Glutamatergic neuron (in vitro differentiated cells): ENCODE measurements around the gene SH3PXD2A. TPM values are rescaled to one million over a fixed set of nuclear protein-coding genes. Genes with fewer than 3 reads are reported as not detected.

ENCODE experiments used
- DNase-seq: peaks from one replicate; pipeline ENCODE4 v3.0.0; 2022
- H3K27ac Mint-ChIP-seq: one replicate; pipeline ENCODE4 v1.8.0; 2020; ENCODE audit warnings: mild to moderate bottlenecking, mixed read lengths, inconsistent platforms; ENCODE audit not compliant: unreplicated experiment
- H3K27me3 Mint-ChIP-seq: one replicate; pipeline ENCODE4 v1.8.0; 2020; ENCODE audit warnings: mild to moderate bottlenecking, moderate library complexity, mixed read lengths, inconsistent platforms; ENCODE audit not compliant: unreplicated experiment
- H3K36me3 Mint-ChIP-seq: one replicate; pipeline ENCODE4 v1.8.0; 2020; ENCODE audit warnings: mild to moderate bottlenecking, mixed read lengths, inconsistent platforms; ENCODE audit not compliant: unreplicated experiment
- H3K4me1 Mint-ChIP-seq: one replicate; pipeline ENCODE4 v1.8.0; 2020; ENCODE audit warnings: mild to moderate bottlenecking, low read depth, mixed read lengths, inconsistent platforms; ENCODE audit not compliant: unreplicated experiment
- H3K4me3 Mint-ChIP-seq: one replicate; pipeline ENCODE4 v1.8.0; 2020; ENCODE audit warnings: mild to moderate bottlenecking, mixed read lengths, inconsistent platforms; ENCODE audit not compliant: unreplicated experiment
- H3K9me3 Mint-ChIP-seq: one replicate; pipeline ENCODE4 v1.8.0; 2020; ENCODE audit warnings: mild to moderate bottlenecking, moderate library complexity, mixed read lengths, inconsistent platforms; ENCODE audit not compliant: unreplicated experiment
- CTCF ChIP-seq: fragments of 200-600 bp; sonication (generic); IDR thresholded peaks from one replicate; pipeline ENCODE4 v1.5.0; 2021; ENCODE audit not compliant: partially characterized antibody, unreplicated experiment
- total RNA-seq: library from RNA; stranded (reverse); fragmentation: NEBNext Ultra II Directional; extraction: Animal tissue kit (Norgen Biotek cat#: 25700); gene quantifications from one replicate; pipeline ENCODE4 v1.2.1, GENCODE V29; 2021; ENCODE audit not compliant: unreplicated experiment

The SH3PXD2A gene
- total RNA-seq, 1 donor from 2014 or later = 16.7 TPM

GRCh38 chr10:103701380-103702222 is 153.8 kb downstream of the SH3PXD2A start:
- DNase-seq = no peak
- peaks cover 6% of the 10 kb centered on the region for H3K27me3 Mint-ChIP-seq
- H3K4me3 Mint-ChIP-seq = no peak overlapping the region
- peaks cover 18% of the 10 kb centered on the region for H3K4me1 Mint-ChIP-seq
- no peak overlapping the region for H3K27ac Mint-ChIP-seq
- peaks cover 3% of the 10 kb centered on the region for H3K9me3 Mint-ChIP-seq
- TF ChIP-seq CTCF = no peak
- no peaks in the 10 kb centered on the region for H3K36me3 Mint-ChIP-seq

GRCh38 chr10:103700436-103700715 is 155.0 kb downstream of the SH3PXD2A start:
- no peak for DNase-seq
- TF ChIP-seq CTCF = no peak
- Mint-ChIP-seq H3K27ac (no peak overlapping the region), H3K4me3 (no peak overlapping the region), H3K36me3 (no peaks in the 10 kb centered on the region), H3K9me3 (peaks cover 6% of the 10 kb centered on the region), H3K27me3 (peaks cover 9% of the 10 kb centered on the region), H3K4me1 (peaks cover 18% of the 10 kb centered on the region)

GRCh38 chr10:103699611-103700435 is 155.6 kb downstream of the SH3PXD2A start:
- no peak for TF ChIP-seq CTCF
- no peaks in the 10 kb centered on the region for H3K36me3 Mint-ChIP-seq
- H3K4me3 Mint-ChIP-seq = no peak overlapping the region
- no peak for DNase-seq
- H3K27ac Mint-ChIP-seq = no peak overlapping the region
- peaks cover 18% of the 10 kb centered on the region for H3K4me1 Mint-ChIP-seq
- H3K27me3 Mint-ChIP-seq = peaks cover 9% of the 10 kb centered on the region
- H3K9me3 Mint-ChIP-seq = peaks cover 6% of the 10 kb centered on the region

GRCh38 chr10:103698266-103698665 is 157.1 kb downstream of the SH3PXD2A start:
- peaks cover 8% of the 10 kb centered on the region for H3K9me3 Mint-ChIP-seq
- TF ChIP-seq CTCF = no peak
- DNase-seq = no peak
- no peaks in the 10 kb centered on the region for H3K36me3 Mint-ChIP-seq
- peaks cover 18% of the 10 kb centered on the region for H3K4me1 Mint-ChIP-seq
- H3K27ac Mint-ChIP-seq = no peak overlapping the region
- peaks cover 16% of the 10 kb centered on the region for H3K27me3 Mint-ChIP-seq
- H3K4me3 Mint-ChIP-seq = no peak overlapping the region

GRCh38 chr10:103697787-103698186 is 157.6 kb downstream of the SH3PXD2A start:
- Mint-ChIP-seq H3K27ac (no peak overlapping the region), H3K9me3 (peaks cover 8% of the 10 kb centered on the region), H3K27me3 (peaks cover 16% of the 10 kb centered on the region), H3K36me3 (no peaks in the 10 kb centered on the region), H3K4me3 (no peak overlapping the region), H3K4me1 (peaks cover 18% of the 10 kb centered on the region)
- TF ChIP-seq CTCF = no peak
- DNase-seq = no peak
